Measurements from ENCODE around the gene FAM83C.

DNA sequence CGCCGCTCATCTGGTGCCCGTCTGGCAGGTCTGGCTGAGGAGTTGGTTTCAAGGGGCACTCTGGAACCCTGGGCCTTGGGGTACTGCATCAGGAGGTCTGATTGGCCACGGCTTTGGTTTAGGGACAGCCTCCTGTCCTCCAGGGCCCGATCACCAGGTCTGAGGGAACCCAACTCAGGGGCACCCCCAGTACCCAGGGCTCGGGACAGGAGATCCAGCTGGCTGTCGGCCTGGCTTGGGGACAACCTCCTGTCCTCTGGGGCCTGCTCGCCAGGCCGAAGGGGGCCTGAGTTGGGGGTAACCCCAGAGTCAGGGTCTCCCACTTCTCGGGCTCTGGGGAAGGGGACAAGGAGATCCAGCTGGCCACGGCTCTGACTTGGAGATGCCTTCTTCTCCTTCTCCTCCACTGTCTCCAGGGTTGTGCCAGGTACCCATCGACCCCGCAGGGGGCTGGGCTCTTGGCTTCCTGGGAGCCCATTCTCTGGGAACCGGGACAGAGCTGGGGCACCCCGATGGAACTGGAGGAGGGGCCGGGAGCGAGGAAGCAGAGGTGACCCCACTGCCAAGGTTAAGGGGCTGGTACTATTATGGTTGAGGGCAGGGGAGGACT is 5.2 kb downstream of the FAM83C start:
- TF ChIP-seq, protein P1, sequence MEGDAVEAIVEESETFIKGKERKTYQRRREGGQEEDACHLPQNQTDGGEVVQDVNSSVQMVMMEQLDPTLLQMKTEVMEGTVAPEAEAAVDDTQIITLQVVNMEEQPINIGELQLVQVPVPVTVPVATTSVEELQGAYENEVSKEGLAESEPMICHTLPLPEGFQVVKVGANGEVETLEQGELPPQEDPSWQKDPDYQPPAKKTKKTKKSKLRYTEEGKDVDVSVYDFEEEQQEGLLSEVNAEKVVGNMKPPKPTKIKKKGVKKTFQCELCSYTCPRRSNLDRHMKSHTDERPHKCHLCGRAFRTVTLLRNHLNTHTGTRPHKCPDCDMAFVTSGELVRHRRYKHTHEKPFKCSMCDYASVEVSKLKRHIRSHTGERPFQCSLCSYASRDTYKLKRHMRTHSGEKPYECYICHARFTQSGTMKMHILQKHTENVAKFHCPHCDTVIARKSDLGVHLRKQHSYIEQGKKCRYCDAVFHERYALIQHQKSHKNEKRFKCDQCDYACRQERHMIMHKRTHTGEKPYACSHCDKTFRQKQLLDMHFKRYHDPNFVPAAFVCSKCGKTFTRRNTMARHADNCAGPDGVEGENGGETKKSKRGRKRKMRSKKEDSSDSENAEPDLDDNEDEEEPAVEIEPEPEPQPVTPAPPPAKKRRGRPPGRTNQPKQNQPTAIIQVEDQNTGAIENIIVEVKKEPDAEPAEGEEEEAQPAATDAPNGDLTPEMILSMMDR (conservative IDR thresholded peaks at IDR 0.05 in 1 of 2, IDR thresholded peaks at IDR 0.05 in 1 of 2; ENCODE audit: low read depth in 1 of 2, low read length in 2 of 2), result no peak
- no peak for TF ChIP-seq EZH2 (IDR thresholded peaks at IDR 0.05; ENCODE audit: low read length, missing control alignments)

All from fibroblast of lung (primary cell).